ENCODE results near the gene PCDH12.

GRCh38 chr5:141906972-141907371 lies 51.0 kb downstream of the PCDH12 start:
- TF ChIP-seq POLR2AphosphoS5 (IDR thresholded peaks at IDR 0.05) (no peak), CTCF (IDR thresholded peaks at IDR 0.05) (no peak), EP300 (IDR thresholded peaks at IDR 0.05) (no peak), POLR2A (IDR thresholded peaks at IDR 0.05) (no peak)
